Measurements from ENCODE around the gene CDK14.

CDK14 gene

GRCh38 chr7:90595801-90596670 is at the start of gene CDK14:
TSS of gene CDK14 (plus strand) at chr7:90596321. CDS start at chr7:90596628, 307 bp downstream.
- DNase-seq: peak; percentile 23

DNA sequence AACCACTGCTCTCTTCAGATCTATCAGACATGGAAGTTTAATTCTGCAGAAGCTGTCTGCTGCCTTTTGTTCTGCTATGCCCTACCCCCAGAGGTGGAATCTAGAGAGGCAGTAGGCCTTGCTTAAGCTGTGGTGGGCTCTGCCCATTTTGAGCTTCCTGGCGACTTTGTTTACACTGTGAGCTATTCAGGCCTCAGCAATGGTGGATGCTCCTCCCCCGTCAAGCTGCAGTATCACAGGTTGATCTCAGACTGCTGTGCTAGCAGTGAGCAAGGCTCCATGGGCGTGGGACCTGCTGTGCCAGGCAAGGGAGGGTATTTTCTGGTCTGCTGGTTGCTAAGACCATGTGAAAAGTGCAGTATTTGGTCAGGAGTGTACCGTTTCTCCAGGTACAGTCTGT is 45.1 kb upstream of the CDK14 start:
- no peak for DNase-seq

DNA sequence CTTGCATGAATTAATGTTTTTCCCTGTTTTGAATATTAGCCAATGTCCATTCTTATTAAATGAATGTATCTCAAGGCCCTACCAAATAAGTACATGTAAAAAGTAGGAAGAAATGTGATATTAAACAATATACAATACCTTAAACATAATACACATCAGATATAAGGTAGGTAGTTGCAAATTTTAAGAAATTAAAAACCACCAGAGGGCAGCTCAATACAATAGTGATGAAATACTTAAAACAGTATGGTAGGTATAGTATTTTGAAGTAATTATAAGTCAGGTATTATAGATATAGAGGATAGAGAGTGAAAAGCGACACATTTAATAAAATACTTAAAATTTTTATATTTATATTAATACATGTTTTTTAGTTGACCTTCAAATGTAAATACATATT is 43.6 kb upstream of the CDK14 start:
- no peak for DNase-seq

GRCh38 chr7:90560730-90561129 is 35.4 kb upstream of the CDK14 start:
- DNase-seq: no peak

DNA sequence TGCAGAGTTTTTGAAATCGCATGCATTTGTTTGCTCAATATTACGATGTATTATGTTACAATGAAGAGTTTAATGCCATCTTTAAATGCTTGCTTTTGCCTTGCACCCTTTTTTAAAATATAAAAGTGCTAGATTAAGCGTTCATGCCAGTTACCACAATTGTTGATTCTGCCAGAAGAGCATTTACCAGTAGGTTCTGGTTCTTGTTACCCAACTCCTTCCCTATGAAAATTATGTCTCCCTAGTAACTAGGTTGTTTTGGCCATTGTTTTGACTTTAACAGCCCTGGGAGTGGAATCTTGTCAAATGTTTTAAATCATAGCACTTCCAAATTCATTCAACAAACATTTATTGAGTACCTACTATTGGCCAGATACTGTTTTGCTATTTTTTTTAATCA is 32.8 kb upstream of the CDK14 start:
- DNase-seq: no peak

DNA sequence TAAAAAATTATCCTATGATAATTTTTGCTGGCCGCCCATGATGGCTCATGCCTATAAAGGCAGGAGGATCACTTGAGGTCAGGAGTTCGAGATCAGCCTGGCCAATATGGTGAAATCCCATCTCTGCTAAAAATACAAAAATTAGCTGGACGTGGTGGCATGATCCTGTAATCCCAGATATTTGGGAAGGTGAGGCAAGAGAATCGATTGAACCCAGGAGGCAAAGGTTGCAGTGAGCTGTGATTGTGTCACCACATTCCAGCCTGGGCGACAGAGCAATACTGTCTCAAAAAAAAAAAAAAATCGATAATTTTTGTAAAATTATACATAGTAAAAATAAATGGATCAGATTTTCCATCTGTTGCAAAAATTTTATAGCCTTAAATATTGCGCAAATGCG is 31.7 kb upstream of the CDK14 start:
- no peak for DNase-seq

- no peak for DNase-seq
Observed at GRCh38 chr7:90568213-90568612, 27.9 kb upstream of the CDK14 start.

GRCh38 chr7:90569368-90569767 is 26.8 kb upstream of the CDK14 start:
- no peak for DNase-seq

- DNase-seq: no peak
Observed at GRCh38 chr7:90570373-90570959, 25.7 kb upstream of the CDK14 start.

DNA sequence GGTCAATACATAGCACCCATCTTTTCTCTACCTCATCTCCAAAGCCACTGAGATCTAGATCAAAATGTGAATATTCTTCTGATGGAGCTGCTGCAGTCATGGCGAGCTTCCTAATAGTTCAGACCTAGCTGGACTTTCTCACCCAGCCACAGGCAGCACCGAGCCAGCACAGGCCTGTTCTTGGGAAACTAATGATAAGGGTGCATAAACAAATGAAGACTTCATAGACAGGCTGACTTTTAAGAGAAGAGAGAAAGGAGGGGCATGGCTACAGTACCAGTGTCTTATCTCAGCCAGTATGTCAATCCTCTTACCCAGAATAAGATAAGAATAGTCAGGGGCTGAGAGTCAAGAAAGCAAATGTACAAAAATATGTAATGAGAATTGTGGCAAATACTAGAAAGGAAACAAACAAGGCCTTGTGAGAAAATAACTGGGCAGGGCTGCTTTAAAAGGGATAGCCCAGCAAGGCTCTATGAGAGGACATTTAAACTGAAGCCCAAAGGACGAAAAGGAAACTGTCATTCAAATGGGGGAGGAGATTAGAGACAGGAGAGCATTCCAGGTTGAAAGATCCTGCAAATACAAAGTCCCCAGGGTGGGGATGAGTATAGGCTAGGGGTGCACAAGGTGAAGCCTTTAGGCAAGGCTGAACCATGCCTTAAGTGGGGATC is 21.8 kb upstream of the CDK14 start:
- no peak for DNase-seq

GRCh38 chr7:90574820-90575187 is 21.3 kb upstream of the CDK14 start:
- DNase-seq: no peak

DNA sequence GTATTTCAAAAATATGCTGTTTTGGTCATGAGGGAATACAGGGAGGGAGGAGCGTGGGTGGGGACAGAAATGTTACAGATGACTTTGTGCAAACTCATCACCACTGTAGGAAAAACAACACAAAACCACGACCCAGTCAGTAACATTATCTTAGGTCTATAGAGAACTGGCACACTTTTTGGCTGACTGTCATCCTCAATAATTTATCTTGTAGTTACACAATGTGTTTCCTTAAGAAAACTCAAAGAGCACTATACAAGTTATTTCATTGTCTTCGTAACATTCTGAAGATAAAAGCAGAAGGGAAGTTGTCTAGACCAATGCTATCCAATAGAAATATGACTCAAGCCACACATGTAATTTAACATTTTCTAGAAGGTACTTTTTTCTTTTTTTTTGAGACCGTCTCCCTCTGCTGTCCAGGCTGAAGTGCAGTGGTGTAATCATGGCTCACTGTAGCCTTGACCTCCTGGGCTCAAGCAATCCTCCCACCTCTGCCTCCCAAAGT is 16.9 kb upstream of the CDK14 start:
- DNase-seq: no peak

- no peak for DNase-seq
Observed at GRCh38 chr7:90580051-90580450, 16.1 kb upstream of the CDK14 start.

- DNase-seq: no peak
Observed at GRCh38 chr7:90582164-90582563, 14.0 kb upstream of the CDK14 start.

- no peak for DNase-seq
Observed at GRCh38 chr7:90584378-90584777, 11.7 kb upstream of the CDK14 start.

DNA sequence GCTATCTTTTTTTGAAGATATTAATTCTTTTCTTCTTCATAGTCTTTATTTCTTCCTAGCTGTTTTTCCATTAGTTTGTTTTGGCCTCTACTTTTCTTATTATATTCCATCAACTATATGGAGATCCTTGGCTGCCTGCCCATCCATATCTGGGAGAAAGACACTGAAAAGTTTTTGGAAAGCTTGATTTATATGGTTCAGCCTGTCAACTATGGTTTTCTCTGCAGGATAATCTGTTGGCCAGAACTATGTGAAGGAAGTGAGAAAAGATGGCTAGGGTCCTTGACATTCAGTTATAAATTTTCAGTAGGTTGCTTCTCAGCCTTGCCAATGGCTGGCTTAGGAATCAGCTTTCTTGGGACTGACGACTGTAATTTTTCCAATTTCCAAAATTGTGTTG is 10.0 kb upstream of the CDK14 start:
- no peak for DNase-seq

- no peak for DNase-seq
Observed at GRCh38 chr7:90587766-90588165, 8.4 kb upstream of the CDK14 start.

DNA sequence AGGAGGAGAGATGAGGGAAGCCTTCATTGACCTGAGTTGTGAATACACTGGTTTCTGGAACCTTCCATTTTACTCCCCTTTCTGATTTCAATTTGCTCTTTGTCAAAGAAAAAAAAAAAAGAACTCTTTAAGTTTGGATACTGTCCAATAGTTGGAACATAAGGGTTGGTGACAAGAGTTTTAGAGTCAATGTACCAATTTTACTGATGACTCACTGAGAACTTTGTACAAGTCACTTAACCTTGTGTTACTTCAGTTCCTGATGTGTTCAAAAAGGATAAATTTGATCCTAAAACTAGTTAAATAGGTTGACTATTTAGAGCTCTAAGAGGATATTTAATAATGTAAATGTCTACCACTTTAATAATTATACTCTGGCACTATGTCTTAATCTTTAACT is 4.1 kb upstream of the CDK14 start:
- no peak for DNase-seq

DNA sequence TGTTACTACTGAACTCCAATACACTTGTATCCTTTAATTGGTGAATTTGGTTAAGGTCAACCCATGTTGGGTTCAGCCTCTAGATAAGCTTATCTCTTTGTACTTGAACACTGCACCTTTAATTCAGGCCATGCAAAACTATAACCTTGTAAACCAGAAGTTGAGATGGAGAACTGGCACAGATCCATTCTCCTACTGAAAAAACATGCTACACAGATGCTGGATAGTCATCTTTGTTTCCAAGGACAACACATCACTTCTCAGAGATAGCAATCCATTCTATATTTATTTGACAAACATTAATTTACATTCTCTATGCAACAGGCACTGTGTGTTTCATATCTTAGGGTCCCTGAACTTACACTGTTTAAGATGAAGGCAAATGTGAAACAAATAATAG is 2.9 kb upstream of the CDK14 start:
- no peak for DNase-seq

DNA sequence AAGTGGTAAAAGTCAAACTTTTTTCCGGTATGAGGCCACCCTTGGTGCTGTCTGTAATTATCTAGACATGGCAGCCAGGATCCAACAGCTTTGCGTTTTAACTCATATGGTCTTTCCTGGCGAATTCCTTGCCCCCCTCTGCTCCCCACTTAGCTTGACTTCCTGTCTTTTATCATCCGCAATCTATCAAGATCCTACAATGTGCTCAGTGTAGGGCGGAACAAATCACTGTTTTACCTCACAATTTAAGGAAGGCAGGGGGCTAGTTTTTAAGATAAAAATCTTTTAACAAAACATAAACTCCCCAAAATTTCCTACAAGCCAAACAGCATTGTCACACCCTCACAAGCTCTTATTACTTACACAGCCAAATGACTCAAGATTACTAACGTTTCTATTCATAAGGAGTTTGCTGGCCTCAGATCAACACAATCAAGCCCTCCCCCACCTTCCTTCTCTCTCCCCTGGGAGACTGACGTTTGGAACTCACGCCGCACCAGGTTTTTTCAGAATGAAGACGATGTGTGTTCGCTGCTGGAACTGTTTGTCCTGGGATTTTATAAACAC is 1.3 kb upstream of the CDK14 start:
- DNase-seq: no peak

DNA sequence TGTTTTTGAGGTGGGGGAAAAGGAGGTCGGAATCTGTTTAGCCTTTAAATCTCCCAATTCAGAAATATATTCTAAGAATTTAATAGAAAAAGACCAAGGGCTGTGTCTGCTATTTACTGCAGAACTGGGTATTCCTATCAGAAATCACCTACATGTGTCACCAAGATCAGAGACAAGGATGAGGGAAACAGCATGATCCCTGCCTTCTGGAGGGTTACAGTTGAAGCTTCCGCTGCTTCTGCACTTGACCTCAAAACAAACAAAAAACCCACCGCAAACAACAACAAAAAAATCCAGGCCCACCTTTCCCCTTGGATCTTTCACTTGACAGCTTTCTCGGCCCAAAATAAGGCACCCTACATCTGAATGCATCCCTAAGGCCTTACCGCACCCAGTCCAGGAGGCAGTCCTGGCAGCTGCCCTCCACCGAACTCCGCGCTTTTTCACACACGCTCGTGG is 750 bp upstream of the CDK14 start:
- no peak for DNase-seq

DNA sequence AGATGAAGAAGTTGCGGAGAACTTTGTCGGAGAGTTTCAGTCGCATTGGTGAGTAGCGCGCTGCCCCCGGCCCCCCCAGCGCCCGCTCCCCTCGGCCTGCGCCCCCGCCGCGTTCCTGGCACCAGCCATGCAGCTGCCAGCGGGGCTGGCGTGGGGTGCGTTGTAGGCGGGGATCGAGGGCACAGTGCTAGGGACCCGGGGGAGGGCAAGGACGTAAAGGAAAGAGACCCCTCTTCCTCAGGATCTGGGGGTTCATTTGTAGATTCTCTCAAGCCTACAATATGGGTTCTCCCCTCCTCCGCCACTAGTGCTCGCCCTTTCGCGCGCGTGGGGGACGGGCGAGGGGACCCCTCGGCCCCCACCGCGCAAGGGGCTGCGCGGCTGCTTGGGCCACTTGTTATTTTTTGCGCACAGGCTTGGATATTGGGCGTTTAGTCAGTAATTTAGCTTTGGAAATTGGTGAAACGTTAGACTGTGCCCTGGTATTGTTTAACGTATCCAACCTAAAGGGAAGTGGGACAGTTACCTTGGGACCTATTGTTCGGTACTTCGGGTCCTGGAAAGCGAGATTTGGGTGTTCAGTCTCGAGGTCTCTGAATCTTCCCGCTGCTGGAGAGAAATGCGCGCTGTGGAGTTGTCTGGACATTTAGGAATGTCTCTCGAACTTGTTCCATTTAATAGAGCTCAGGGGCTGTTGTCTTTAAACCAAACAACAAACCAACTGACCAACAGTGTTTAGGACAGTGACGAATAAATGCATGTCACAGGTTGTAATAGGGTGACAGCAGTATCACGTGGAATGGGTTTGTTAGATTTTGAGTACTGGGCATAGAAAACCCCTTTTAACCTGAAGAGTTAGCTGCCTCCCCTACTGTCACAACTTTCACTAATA is 796 bp downstream of the CDK14 start:
- no peak for DNase-seq

Data from CD4-positive, alpha-beta T cell treated with Interleukin-12 subunit alpha and Interleukin-12 subunit beta, for 1 hour (primary cell).